HG03159 (cell line): Measurements from ENCODE around the gene KCTD15.

Experiments
- ATAC-seq: cut with Tn5 transposase; IDR thresholded peaks from one replicate; pipeline ENCODE4 v1.9.1; 2021; ENCODE audit warnings: mild to moderate bottlenecking, moderate library complexity; ENCODE audit not compliant: unreplicated experiment

KCTD15 gene

DNA sequence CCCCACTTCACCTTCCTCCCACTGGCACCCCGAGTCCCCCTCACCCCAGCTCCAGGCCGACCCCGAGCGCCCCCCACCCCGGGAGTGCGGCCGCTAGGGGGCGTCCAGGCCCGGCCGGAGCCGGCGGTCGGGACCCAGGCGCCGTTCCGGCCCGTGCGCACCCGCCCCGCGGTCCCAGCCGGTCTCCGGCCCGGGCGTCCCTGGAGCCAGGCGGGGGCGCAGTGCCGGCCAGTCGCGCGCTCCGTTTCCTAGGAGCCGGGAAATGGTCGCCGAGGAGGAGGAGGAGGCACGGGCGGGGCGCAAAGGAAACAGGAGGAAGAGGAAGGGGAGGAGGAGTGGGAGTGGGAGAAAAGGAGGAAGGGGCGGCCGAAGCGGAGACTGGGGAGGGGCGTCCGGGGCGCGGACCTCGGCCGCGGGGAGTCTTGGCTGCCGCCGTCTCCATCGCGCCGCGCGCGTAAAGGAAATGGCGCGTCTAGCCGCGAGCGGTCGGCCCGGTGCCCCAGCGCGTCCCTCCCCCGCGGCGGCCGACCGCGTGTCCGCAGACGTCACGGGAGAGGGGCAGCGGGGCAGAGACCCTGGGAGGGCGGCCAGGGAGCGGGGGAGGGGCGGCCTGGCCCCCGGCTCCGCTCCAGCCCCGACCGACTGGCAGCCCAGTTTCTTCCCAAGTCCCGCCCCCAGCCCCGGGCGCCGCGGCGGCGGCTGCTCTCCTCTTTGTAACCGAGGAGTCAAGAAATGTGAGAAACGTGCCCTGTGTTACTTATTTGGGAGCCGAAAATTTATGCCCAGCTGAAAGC lies 1.1 kb upstream of the KCTD15 start:
- ATAC-seq, result no peak

DNA sequence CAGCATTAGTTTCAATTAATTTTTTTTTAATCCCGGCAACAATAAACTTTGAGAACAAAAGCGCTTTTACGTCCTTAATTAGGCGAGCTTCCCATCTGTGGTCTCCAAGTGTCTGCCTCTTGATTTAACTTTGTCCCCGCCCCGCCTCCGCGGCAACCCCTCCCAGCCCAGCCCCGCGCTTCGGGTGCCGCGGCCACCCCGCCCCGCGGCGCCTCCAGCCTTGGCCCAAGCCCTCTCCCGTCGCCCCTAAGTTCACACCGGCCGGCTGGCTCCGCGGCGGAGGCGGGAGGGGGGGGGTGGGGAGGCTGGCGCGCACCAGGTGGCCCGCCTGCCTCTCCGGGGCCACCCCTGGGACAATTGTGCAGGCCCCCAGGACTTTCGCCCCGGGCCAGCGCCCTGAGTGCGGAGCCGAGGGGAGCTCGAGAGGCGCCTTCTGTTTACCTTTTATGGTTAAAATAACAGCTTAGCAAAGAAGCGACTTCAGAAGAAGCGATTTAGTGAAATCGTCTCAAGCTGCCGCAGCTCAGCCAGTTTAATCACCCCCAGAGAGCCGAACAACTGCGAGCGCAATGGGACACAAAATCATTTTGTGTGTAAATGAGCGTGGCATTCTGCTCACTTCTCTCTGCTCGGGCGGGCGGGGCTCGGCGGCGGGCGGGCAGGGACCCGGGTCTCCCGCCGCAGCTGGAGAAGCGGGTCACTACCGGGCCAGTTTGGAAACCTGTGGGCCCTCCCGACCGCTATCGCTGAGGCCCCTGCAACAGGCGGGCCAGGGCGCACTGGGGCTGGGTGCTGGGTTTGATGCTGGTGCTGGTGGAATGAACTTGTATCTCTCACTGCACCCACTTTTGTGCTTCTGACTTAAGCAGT lies 1.4 kb downstream of the KCTD15 start:
- no peak for ATAC-seq

DNA sequence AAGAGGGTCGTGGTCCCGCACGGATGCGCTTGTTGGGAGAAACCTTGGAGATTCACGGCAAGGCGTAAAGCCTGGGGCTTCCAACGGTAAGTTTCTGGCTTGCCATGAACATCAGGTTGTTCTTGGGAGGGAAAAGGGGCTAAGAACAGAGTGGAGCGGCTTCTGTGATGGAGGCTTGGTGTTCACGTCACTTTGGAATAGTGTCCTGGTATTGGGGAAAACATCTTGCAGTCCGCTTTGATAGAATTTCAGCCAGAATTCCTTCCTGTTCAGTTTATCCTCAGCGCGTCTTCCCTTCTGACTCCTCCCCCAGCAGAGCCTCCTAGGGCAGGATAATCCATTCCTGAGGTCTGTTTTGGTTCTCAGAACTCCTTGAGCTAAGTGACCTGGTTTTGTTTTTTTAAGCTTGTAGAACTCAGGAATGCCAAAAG lies 2.0 kb downstream of the KCTD15 start:
- ATAC-seq, result no peak

DNA sequence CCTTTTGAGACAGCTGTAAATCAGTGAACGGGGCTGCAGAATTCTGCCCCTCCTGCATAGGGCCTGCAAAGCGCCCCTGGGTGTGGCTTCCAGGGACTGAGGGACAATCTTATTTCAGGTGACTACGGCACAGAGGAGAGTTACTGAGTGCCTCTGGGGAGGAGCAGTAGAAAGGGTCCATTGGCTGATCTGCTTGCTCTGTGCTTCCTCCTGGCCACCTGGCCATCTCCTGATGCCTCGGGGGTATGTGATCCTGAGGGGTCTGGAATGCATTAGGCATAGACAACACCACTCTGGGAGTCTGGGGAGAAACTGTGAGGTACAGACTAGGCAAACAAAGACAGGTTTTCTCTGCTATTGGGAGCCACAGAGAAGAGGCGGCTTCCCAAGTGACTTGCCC lies 2.8 kb downstream of the KCTD15 start:
- no peak for ATAC-seq

DNA sequence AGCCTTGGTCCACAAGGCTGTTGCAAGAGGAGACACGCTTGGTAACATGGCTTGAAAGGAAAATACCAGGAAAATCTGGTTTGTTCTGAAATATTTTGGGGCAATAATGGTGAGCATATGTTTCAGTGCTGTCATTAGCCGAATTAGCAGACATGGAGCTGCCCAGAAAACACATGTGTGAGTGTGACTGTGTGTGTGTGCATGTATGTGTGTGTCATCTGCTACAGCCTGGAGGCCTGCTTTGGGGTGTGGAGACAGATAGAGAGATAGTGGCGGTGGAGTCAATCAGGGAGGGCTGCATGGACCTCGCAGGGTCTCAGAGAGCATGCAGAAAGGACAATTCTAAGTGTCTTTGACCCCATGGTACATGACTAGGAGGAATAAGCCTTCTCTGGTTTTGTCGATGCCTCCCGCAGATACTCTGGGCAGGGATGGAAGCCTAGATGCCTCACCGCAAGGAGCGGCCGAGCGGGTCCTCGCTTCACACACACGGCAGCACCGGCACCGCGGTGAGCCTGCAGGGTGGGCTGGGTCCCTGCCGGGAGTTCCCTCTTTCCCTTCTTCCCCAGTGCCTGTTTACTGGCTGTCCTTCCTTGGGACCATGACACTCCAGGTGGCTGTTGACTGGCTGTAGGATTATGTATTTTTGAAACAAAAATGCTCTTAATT lies 3.5 kb downstream of the KCTD15 start:
- no peak for ATAC-seq

DNA sequence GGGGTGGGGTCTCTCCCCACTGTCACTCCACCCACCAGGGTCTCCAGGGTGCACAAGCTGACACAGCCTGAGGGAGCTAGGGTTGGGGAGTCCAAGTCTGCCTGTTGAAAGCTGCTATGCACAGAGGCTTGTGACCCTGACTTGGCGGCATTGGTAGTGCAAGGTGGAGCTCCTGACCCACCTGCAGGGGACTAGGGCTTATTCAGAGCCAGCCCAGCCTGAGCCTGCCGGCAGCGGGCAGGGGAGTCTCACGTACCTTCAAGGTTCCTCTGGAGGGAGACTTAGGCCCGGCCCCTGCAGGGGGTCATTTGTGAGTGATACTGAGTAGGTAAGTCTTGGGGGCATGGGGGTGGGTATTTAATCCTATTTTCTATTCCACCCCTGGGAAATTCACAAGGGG lies 4.7 kb downstream of the KCTD15 start:
- ATAC-seq, result no peak

DNA sequence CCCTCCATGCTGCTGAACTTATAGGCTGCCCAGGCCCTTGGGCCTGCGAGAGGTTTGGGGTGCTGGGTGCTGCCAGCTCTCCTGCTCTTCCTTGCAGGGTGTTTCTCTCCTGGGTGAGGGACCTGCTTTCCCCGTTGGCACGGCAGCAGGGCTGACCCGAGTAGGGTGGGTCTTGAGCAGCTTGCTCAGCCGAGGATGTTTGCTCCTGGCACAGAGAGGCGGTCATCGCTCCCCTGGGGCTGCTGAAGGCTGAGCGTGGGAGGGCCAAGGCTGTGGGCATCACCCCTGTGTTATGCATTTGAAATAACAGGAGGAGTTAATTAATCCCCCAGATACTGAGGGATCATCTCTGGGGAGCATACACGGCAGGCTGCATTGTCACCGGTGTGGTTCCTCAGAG lies 5.3 kb downstream of the KCTD15 start:
- no peak for ATAC-seq

DNA sequence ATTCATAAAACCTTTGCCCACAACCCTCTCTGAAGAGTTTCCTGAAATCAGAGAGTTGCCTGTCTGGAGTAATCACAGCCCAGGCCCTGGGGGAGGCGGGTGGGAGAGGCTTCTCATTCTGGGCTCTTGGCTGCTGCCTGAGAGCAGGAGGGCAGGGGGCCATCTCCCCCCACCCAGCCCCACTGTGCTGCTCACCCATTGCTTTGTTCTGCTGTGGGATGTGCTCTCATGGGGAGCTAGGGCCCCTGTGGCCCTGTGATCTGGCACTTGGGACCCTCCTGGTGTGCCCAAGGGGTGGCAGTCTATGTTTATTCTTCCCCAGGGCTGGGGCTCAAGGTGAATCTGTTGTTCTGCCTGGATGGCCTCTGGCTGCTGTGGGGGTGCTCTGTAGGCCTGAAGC lies 6.1 kb downstream of the KCTD15 start:
- no peak for ATAC-seq

DNA sequence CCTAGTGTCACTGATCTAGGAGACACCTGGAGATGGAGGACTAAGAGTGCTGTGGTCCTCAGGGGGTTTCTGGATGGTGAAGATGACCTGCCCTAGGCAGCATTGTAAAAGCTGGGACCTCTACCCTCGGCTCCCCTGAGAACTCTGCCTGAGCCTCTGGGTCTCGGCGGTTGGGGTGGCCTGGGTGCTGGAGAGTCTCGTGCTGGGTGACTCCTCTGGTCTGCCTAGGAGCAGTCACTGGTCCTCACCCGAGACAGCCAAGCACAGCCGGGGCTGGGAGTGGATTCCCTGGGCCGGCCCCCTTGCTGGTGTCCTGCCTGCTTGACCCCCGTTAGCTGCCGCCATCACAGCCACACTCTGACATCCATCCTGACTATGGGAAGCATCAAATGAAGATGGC lies 6.7 kb downstream of the KCTD15 start:
- no peak for ATAC-seq

DNA sequence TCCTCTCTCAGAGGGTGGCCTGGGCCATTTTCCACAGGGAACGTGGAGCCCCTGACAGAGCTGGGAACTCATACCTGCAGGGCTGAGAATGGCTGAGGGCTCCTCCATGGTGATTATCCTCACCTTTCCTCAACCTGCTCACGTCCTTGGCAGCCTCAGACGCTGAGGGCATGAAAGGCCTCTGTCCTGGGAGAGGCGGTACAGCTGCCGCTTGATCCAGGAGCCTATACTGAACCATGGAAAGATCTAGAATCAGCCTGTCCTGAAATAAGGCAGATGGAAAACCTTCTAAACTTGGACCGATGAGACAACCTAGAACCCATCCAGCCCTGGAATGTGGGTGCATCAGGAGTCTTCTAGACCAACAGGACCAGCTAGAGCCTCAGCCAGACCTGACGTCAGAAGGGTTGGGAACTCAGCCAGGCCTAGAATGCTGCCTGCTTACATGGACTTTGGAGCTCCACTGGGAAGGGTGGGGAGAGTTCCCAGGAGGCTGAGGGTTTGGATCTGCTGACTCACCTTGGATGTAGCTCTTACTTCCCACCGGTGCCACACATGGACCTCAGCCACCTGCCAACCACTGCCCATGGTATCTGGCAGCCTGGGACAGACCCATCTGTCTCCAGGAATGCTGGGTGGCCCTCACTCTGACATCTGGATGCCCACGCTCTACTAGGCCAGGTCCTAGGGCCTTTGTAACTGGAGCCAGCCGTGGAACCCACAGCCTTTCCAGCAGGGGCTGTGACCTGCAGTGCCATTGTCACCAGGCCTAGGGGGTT lies 7.5 kb downstream of the KCTD15 start:
- no peak for ATAC-seq

DNA sequence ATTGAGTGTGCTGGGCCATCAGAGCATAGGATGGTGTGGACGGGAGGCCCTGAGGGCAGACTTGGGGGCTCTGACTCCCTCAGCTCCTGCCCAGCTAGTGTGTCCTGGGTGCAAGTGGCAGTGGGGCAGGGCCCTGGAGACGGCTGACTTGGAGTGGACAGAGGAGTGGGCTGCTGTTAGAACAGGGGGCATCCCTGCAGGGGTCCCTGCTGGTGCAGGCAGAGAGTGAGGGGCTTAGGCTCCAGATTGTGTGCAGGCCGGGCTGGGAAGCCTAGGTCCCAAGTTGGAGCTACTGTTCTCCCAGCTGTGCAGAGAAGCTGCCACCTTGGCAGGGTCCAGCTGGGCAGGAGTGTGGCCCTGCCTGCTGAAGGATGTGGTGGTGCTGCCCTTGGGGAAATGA lies 8.6 kb downstream of the KCTD15 start:
- ATAC-seq, result no peak

DNA sequence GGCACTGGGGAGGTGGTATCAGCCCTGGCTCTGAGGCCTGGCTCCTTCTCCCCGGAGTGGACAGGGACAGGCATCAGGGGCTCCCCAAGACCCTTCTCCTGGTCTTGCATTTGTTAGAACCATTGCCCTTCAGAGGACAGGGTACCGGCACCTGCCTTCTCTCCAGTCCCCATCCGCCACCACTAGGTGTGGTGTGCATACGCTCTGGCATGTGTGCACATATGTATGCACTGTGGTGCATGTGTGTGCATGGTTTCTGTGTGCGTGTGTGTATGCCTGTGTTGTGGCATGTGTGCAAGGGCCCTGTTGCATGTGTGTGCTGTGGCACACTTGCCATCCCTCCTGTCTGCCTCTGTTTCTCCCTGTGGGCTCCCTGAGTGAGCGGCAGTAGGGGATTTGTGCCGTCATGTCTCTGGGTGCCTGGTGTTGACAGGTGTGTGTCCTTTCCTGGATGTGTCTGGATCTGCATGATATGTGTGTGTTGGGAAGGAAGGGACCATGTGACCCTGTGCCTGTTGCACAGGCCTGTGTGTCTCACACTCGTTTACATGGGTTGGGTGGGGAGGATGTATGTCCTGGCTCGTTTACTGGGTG lies 9.3 kb downstream of the KCTD15 start:
- ATAC-seq, result no peak

DNA sequence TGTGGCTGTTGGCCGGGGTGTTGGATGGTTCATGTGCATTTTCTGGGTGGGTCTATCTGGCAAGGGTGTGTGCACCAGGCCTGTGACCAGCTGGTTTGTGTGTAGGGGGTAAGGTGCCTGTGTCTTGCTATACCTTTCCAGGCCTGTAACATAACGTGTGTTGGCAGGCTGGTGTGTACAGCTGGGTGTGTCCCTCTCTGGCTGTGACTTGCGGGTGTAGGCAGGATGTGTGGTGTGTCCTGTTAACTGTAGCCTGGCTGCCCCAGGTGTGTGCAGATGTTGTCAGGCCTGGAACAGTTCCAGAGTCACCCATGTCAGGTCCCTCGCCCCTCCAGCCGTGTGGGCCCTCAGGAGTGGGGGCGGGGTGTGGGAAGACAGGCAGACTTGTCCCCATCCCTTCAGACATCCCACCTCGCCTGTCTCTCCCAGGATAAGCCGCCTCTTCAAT lies 9.8 kb downstream of the KCTD15 start:
- no peak for ATAC-seq

DNA sequence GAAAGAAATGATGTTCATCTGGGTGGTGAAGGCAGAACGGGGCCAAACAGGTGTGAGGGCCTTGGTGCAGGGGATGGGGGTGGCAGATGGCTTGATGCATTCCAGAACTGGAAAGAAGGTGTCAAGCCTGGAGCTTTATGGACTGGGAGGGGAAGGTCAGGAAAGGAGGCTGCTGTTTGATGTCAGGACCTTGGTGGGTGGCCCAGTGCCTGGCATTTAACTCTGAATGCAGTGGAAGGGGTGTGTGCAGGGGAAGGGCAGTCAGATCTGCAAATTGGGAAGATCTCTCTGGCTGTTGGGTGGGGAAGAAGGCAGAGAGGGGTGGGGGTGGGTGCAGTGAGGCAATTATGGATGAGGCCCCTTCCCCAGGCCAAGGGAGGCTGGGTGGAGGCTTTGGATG lies 11.7 kb downstream of the KCTD15 start:
- no peak for ATAC-seq

DNA sequence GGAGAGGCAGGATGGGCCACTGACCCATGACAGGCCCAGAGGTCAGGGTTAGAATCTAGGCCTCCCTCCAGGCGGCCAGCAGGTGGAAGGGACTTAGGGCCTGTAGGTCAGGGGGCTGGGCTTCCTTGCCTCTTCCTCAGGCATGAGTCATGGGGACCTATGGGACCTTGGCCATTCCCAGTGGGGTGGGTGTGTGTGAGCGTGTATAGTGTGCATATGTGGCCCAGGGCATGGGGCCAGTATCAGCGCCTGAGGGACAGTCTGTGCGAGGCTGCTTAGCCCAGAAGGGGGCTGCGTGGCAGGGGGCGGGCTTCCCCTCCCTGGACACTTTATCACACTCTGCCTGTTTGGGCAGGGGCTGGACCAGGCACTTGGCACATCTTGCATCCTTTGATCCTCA lies 13.3 kb downstream of the KCTD15 start:
- no peak for ATAC-seq

DNA sequence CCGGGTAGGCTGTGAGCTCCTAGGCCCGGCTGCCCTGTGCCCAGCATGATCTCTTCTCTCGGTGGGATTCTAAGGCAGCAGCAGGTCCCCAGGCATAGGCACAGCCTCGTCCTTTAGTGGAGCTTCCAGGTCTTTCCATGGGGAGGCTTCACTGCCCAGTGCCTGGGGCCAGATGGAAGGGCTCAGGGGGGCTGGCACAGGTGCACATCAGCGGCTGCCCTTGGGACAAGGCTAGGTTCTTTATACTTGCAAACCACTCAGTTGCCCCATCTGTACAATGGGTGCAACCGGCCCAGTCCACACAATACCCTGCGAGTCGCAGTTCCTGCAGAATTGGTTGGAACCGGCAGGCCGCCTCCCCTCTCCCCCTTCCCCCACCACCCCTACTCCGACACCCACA lies 14.2 kb downstream of the KCTD15 start:
- no peak for ATAC-seq

DNA sequence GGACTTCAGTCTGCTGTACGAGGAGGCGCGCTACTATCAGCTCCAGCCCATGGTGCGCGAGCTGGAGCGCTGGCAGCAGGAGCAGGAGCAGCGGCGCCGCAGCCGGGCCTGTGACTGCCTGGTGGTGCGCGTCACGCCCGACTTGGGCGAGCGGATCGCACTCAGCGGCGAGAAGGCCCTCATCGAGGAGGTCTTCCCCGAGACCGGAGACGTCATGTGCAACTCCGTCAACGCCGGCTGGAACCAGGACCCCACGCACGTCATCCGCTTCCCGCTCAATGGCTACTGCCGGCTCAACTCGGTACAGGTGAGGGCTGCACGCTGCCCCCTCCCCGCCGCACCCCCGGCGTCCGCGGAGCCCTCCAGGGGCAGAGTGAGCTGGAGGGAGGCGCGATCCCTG lies 14.6 kb downstream of the KCTD15 start:
- ATAC-seq, result no peak

DNA sequence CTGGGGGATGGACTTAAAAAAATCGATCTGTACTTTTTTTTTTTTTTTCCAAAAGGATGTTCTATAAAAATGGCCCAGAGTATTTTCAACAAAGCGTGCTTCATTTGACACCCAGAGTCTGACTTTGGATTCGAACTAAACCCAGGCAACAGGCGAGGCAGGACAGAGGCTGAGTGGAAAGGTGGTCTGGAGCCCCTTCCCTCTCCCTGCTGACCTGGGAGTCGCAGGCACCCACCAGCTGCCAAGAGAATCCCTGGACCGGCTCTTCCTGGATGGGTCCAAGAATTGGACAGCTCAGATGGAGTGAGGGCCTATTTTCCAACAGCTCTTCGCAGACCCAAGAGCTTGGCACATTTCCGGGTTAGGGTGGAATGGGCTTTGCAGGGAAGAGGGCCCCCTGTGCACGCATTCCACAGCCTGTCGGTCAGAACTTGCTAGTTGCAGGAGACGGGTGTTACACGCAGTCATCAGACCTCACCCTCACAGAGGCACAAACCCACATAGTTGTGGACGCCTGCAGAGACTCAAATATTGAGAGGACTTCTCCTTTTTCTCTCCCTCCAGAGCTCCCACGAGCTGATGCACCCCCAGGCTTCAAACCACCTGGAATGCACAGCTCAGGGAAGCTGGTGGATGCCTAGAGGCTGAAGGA lies 15.2 kb downstream of the KCTD15 start:
- ATAC-seq, result no peak

DNA sequence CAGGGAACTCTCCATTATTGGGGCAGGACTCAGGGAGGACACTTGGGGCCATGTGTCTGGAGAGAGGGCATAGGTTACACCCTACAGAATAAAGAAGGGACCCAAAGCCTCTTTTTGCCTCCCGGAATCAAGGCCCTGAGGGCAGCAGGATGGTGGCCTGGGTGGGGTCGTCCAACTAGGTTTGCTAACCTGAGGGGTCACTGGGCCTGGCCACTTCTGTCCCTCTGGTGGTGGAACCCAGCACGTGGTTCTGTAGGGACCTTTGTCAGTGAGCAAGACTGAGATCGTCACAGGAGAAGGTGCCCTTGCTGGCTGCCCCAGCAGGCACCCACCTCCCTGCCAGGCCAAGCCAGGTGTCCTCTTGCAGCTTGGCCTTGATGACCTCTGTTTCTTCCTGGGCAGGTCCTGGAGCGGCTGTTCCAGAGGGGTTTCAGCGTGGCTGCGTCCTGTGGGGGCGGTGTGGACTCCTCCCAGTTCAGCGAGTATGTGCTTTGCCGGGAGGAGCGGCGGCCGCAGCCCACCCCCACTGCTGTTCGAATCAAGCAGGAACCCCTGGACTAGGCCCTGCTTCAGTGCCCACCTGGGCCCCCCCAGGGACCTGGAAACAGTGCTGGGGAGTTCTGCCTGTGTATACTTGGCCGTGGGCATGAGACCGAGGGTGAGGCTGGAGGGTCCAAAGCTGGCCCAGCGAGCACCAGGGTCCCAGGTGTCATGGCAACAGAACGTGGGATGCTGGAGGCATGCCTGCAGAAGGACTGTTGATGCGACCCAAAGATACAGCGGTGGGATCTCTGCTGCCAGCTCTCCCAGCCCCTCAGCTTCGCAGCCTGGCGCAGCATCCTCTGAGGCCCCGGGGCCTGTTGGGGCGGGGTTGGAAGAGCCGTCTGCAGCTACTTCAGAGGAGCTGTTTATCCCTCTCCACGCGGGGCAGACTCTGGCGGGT lies 16.0 kb downstream of the KCTD15 start:
- no peak for ATAC-seq
